ENCODE data around the gene MRPL40. TPM values are rescaled to one million over a fixed set of nuclear protein-coding genes. Genes with fewer than 3 reads are reported as not detected.

Gene MRPL40
- total RNA-seq: 33.5 and 38.3 TPM in 2 replicates

GRCh38 chr22:19432133-19432851 is at the start of gene MRPL40:
TSS of gene MRPL40 (plus strand) at chr22:19432545. CDS start at chr22:19432555, 10 bp downstream.

GRCh38 chr22:19431649-19432132 is 654 bp upstream of the MRPL40 start, which contains the start of gene HIRA:
TSS of gene HIRA (minus strand) at chr22:19431733. CDS start at chr22:19431476, 257 bp downstream.

GRCh38 chr22:19447330-19448075 is 15.2 kb downstream of the MRPL40 start, which contains the start of gene C22orf39:
TSS of gene C22orf39 (minus strand) at chr22:19447711. CDS start at chr22:19447688, 23 bp downstream.

GRCh38 chr22:19478901-19479354 is 46.6 kb downstream of the MRPL40 start, which contains the start of gene UFD1:
TSS of gene UFD1 (minus strand) at chr22:19479193. CDS start at chr22:19479085, 108 bp downstream.

GRCh38 chr22:19479355-19480172 is 47.2 kb downstream of the MRPL40 start, which contains the start of gene CDC45:
TSS of gene CDC45 (plus strand) at chr22:19479920. CDS start at chr22:19479969, 49 bp downstream.

Other genes starting within 250 kb of the MRPL40 start
- gene CLTCL1, start 140.8 kb upstream of the MRPL40 start, total RNA-seq: 5.6 and 11.8 TPM in 2 replicates
- gene HIRA, start 812 bp upstream of the MRPL40 start, total RNA-seq: 18.2 and 22.4 TPM in 2 replicates
- gene C22orf39, start 15.2 kb downstream of the MRPL40 start, total RNA-seq: 21.5 and 29.8 TPM in 2 replicates
- 20.1 and 21.8 TPM in 2 replicates for gene UFD1, start 46.6 kb downstream of the MRPL40 start, total RNA-seq
- 1.1 and 3.1 TPM in 2 replicates for gene CDC45, start 47.4 kb downstream of the MRPL40 start, total RNA-seq
- 2.1 and 16.7 TPM in 2 replicates for gene CLDN5, start 91.9 kb downstream of the MRPL40 start, total RNA-seq